LoVo (cell line): ENCODE data around the gene GET4.
"Not testable (repeated sequence)": the region's sequence is repeated elsewhere in the genome, so short reads cannot be mapped to it uniquely, and the experiment has no call there.

Experiments
- DNase-seq: peaks from one replicate; pipeline ENCODE4 v3.0.0-alpha.2; 2016; ENCODE audit warnings: low spot score

Gene GET4

DNA sequence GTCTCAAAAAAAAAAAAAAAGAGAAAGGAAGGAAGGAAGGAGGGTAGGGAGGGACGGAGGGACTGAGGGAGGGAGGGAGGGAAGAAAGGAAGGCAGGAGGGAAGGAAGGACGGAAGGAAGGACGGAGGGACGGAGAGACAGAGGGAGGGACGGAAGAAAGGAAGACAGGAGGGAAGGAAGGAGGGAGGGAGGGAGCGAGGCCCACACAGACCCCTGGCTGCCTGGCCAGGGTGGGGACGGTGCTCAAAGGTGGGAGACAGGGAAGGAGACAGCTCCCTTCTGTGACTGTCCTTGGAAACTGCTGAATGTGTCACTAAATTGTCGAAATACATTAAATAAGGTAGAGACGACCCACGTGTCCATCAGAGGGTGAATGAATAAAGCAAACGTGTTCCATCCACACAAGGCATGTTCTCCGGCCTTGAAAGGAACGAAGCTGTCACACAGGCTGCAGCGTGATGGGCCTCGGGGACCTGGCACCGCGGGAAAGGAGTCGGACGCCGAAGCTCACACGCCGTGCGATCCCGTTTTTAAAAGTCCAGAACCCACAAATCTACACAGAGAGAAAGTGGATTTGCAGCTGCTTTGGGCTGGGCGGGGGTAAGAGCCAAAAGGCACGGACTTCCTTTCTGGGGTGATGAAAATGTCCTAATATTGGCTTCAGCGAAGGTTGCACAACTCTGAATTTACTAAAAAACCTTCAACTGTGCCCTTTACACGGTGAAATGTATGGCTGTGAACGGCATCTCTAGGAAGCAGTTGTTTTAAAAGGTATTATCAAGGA, 54.8 kb downstream of the GET4 start:
- DNase-seq, result no peak

DNA sequence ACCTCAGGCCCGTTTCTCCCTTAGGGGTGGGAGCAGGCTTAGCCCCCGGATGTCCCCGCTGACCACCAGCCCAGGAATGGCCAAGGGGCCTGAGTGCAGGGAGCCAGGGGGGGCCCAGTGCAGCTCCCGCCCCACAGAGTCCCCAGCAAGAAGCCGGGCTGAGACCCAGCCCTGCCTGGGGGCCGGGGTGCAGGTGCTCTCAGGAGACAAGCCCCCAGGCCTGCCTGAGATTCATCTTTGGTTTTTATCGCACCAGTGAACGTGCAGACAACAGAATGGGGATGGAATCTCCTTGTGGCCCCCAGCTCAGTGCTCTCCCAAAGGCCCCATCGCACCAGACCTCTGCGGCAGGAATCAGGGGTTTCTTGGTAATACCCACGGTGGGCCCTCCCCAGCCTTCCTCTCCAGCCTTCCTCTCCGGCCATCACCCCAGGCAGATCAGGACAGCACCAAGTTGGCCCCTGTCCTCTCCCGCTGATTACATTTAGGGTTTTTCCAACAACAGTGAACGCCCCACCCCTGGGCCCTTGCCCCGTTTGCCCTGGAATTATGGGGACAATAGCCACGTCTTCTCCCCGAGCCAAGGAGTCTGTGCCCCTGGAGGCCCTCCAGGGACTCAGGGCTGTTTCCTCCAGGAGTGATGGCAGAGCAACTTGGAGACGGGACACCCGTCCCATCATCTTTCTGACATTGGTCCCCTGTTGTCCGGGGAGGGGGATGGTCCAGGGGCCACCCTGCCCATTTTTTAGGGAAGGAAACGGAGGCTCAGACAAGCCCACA, 55.7 kb downstream of the GET4 start:
- no peak for DNase-seq

DNA sequence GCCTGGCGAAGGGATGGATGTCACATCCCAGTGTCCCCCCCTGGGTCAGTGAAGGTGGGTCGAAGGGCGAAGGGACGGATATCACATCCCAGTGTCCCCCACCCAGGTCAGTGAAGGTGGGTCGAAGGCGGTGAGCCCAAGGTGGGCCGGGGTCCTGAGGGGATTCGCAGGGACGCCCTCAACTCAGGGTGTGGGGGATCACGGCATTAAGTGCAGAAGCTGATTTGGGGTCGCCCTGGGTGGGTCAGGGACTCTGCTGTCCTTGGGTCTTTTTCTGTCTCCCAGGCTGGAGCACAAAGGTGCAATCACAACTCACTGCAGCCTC, 56.3 kb downstream of the GET4 start:
- no peak for DNase-seq

DNA sequence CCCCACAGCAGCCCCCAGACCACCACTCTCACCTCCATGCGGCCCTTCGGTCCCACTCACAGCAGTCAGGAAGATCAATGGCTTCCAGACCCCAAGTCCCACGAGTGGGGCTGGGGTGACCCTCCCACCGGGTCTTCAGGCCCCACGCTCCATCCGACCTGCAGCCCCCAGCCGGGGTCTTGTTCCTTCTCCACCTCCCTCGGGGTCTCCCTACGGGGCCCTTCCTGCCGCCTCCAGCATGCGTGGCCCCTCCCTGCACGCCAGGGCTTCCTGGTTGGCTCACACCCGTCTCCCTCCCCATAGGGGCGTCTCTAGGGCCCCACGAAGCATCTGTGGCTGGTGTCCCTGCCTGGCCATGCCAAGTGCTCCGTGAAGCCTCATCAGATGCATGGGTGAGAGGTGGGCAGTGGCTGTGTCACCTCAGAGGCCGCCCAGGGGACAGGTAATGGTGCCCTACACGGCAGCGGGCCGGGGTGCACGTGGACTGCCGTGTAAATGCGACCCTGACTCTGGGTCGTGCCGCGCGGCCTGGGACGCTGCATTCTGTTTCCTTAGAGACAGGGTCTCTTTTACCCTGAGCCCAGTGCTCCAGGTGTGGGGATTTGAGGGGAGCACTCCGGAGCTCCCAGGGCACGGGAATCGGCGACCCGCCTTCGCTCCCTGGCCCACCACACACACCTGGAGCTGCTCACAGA, 58.3 kb downstream of the GET4 start:
- DNase-seq, result no peak

DNA sequence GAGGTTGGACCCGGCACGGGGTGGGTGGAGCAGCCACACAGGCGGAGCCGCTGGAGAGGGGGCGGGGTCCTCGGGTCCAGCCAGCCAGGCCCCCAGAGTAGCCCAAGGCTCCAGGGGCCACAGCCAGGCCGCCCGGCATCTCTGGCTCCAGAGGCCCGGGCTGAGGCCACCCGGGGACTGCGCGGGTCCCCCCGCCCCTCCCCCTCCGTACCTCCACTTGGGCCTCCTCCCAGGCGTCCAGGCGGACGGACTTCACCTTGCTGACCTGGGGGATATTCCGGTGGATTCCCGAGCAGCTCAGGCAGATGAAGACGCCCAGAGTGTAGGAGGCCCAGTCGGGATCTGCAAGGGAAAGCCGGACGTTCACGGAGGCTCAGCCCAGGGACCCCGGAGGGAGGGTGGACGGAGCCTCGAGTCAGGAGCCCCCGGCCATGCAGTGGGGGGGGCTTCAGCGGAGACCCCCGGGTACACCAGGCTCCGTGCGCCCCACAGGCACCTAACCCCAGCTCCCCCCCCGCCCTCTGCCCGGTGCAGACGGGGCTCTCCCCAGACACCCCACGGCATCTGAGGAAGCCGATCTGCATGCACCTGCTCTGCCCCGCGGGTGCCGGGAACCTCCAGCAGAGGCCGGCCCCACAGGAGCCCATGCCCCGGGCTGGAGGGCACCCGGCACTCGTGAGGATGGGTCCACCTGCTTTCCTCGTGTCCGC, 59.0 kb downstream of the GET4 start:
- no peak for DNase-seq

DNA sequence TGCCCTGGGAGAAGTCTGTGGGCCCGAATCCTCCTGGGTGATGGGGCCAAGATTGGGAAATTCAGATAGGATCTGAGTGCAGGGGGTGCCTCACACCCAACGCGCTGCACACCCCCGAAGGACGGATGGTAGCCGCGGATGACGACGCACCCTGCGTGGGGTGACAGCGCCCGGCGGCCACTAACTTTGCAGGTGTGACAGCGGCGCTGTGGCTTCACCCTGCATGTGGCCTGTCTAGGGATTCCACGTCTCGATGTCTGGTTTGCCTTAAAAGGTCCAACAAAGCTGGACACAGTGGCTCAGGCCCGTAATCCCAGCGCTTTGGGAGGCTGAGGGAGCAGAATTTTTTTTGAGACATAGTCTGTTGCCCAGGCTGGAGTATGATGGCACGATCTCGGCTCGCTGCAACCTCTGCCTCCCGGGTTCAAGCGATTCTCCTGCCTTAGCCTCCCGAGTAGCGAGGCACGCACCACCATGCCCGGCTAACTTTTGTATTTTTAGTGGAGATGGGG, 59.6 kb downstream of the GET4 start:
- no peak for DNase-seq

DNA sequence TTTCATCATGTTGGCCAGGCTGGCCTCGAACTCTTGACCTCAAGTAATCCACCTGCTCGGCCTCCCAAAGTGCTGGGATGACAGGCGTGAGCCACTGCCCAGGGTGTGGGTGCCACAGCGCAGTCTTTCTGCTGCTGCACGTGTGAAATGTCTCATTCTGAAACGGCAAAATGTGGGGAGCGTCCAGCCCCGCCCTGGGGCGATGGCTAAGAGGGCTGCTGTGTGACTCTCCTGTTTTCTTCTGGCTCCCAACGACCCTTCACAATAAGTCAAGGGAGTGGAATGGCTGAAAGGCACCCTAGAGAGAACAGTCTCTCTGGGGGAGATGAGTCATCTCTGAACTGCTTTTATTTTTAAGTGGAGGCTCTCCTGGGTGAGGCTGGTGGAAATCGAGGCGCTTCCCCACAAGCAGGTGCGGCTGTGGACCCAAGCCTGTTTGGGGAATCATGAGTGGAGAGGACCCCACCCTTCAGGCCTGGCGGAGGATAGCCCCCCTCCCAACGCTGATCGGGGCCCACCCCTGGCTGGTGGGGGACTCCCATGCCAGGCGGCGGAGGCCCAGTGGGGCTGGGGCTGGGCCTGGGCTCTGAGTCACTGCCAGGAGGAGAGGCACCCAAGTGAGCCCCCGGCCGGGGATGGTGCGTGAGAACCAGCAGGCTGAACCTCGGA, 60.2 kb downstream of the GET4 start:
- peak; percentile 87 for DNase-seq

DNA sequence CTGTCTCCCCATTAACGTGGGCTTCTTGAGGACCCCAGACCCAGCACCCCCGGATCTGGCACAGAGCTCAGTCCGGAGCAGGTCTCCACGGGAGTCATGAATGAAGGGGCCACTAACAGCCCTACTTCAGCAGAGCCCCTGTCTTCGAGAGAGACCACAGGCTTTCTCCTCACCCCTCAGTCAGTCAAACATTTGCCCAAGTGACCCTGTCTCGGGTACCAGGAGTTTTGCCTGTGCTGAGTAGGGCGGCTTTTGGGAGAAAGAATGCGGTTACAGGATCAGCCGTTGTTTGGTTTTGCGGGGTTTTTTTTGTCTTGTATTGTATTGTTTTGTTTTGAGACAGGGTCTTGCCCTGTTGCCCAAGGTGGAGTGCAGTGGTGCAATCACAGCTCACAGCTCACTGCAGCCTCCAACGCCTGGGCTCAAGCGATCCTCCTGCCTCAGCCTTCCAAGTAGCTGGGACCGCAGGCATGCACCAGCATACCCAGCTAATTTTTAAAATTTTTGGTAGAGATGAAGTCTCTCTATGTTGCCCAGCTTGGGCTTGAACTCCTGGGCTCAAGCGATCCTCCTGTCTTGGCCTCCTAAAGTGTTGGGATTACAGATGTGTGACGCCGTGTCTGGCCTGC, 61.6 kb downstream of the GET4 start:
- no peak for DNase-seq

DNA sequence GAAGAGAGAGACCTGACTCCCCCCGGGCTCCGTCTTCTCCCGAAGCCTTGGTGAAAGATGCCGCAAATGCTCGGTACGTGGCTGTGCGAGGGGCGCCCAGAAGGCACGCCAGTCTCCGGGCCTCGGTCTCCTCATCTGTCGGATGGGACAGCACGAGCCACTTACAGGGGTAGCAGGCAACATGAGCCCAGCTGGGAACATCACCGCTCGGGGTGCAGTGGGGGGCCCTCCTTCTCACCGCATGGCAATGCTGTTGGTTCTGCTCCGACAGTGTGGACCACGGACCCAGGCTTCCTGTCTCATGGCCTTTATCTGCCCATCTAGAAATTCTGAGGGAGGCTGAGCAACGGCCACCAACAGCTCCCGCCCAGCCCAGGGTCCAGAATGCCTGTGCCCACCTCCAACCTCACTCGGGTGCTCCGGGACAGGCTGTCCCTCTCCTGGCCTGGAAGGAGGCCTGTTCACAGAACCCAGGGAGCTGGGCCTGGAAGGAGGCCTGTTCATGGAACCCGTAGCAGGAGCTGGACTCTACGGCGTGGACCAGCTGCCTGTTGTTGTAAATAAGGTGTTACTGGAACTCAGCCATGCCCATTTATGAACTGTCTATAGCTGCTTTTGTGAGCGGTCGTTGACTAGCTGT, 62.3 kb downstream of the GET4 start:
- DNase-seq, result no peak

DNA sequence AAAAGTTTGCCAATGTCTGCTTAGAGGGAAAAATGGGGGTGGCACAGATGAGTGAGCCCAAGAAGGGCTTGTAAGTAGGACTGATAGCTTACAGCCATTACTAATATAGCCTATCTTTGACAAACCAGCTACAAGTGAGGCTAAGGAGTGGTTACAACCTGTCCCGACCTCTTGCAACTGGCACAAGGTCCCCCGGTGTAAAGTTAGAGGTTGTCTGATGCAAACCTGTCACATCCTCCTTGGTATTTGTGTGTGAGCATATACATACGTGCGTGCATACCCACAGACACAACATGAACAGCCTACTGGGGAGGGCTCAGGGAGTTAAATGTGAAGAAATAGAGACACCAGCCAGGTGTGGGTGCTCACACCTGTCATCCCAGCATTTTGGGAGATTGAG, 63.5 kb downstream of the GET4 start:
- DNase-seq, result no peak

DNA sequence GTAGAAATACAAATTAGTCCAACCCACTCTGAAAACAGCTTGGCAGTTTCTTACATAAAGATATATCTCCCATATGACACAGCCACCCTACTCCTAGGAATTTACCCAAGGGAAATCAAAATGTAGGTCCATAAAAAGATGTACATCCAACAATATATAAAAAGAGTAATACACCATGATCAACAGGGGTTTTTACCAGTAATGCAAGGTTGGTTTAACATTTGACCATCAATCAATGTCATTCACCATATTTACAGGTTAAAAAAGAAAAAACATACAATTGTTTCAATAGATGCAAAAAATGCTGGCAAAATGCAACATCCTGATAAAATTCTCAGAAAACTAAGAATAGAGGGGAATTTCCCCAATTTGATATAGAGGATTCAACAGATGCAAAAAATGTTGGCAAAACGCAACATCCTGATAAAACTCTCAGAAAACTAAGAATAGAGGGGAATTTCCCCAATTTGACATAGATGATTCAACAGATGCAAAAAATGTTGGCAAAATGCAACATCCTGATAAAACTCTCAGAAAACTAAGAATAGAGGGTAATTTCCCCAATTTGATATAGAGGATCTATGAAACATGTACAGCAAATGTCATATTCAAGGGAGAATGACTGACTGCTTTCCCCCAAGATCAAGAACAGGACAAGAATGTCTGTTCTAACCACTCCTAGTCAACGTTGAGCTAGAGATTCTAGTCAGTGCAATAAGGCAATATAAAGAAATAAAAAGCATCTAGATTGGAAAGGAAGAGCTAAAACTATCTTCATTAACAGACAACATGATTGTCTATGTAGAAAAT, 64.5 kb downstream of the GET4 start:
- no peak for DNase-seq

DNA sequence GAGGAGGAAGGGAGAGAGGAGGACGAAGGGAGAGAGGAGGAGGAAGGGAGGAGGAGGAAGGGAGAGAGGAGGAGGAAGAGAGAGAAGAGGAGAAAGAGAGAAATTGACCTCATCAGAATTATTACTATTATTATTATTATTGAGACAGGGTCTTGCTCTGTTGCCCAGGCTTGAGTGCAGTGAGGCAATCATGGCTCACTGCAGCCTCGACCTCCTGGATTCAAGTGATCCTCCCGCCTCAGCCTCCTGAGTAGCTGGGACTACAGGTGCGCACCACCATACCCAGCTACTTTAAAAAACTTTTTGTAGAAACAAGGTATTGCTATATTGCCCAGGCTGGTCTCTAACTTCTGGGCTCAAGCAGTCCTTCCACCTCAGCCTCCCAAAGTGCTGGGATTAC, 67.4 kb downstream of the GET4 start:
- DNase-seq, result not testable (repeated sequence)

DNA sequence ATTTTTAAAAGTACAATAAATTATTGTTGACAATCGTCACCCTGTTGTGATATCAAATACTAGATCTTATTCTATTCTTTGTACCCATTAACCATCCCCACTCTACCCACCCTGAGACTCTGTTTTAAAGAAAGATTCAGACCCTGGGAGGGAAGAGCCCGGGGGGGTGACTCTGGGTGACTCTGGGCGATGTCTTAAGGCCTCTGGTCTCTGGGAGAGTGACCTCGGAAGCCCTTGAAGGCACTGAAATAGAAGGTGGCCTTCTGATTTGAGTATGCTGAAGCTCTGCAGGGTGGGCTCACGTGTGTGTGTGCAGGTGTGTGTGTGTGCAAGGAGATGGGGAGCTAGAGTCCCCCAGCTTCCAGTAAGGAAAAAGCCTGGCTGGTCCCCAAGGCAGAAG, 68.4 kb downstream of the GET4 start:
- no peak for DNase-seq

DNA sequence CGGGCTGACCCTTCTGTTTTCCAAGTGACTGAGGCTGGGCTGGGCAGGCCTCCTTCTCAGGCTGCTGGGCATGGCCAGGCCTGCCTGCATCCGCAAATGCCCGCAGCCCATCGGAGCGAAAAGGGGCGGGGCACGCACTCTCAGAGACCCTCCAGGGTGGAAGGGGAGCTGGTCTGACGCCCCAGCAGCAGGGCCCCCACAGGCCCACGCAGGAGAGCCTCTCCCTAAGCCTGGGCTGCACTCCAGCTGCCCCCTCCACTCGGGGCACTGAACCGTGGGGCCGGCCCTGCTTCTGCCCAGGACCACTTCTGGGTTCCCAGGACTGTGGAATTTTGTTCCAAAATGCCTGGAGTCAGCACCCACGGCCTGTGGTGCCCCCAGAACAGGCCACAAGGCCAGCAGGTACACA, 68.8 kb downstream of the GET4 start:
- no peak for DNase-seq

DNA sequence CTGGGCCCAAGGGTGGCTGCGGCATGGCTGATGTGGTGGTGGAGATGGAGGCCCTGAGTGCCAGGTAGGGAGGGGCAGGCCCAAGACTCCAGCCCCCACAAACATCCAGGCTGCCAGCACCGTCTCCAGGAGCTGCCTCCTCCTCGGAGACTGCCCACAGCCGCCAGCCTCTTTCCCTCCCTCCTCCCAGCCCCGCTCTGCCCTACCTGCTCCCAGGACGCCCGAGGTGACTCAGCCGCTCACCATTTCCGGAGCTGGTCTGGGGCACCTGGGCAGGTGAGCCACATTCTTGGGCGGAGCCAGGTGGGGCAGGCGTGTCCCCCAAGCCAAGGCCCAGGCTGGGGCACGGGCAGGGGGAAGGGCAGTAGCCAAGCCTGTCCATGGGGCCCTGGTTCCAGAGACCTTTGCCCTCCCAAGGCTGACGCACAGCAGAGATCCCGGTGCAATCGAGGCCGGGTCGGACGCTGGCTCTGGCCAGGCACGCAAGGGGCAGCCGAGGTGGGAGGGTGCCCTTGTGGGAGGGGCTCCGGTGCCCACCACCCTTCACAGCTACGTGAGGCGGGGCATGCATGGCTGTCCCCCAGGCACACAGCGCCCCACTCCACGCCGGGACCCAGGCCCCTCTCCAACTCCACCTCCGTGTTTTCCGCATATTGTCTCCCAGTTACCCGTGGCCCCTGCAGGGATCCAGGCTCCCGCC, 69.4 kb downstream of the GET4 start:
- DNase-seq, result peak; percentile 97
